Endothelial cell of umbilical vein (primary cell): ENCODE measurements around the gene EFNA5.

Experiments
- EZH2 ChIP-seq: IDR thresholded peaks from 2 replicates; pipeline ENCODE4 v1.6.1; 2012; ENCODE audit warnings: borderline replicate concordance, low read depth, mild to moderate bottlenecking, moderate library complexity, low read length, inconsistent platforms; ENCODE audit not compliant: severe bottlenecking
- JUN ChIP-seq: IDR thresholded peaks from 2 replicates; pipeline ENCODE4 v1.6.1; 2011; ENCODE audit warnings: borderline replicate concordance, low read depth; ENCODE audit not compliant: insufficient read length, insufficient read depth
- MAX ChIP-seq: IDR thresholded peaks from 2 replicates; pipeline ENCODE4 v1.6.1; 2011; ENCODE audit not compliant: insufficient read depth, insufficient read length
- TF ChIP-seq, protein P1 (sequence below), 2 donors: IDR thresholded peaks; 1 replicate in 1 of 2; 2 replicates in 1 of 2; pipeline ENCODE4 v1.5.1; 2011; ENCODE audit warnings: low read length in 2 of 2, mild to moderate bottlenecking in 2 of 2, moderate library complexity in 2 of 2, control low read depth in 1 of 2, inconsistent platforms in 1 of 2, low read depth in 1 of 2; ENCODE audit not compliant: insufficient read depth in 1 of 2; ENCODE audit errors: extremely low read depth in 1 of 2

GRCh38 chr5:107607671-107608345, 62.9 kb downstream of the EFNA5 start:
- TF ChIP-seq, protein P1, sequence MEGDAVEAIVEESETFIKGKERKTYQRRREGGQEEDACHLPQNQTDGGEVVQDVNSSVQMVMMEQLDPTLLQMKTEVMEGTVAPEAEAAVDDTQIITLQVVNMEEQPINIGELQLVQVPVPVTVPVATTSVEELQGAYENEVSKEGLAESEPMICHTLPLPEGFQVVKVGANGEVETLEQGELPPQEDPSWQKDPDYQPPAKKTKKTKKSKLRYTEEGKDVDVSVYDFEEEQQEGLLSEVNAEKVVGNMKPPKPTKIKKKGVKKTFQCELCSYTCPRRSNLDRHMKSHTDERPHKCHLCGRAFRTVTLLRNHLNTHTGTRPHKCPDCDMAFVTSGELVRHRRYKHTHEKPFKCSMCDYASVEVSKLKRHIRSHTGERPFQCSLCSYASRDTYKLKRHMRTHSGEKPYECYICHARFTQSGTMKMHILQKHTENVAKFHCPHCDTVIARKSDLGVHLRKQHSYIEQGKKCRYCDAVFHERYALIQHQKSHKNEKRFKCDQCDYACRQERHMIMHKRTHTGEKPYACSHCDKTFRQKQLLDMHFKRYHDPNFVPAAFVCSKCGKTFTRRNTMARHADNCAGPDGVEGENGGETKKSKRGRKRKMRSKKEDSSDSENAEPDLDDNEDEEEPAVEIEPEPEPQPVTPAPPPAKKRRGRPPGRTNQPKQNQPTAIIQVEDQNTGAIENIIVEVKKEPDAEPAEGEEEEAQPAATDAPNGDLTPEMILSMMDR (IDR thresholded peaks at IDR 0.05; ENCODE audit: extremely low read depth in 1 of 2, insufficient read depth in 1 of 2, low read depth in 1 of 2, low read length in 2 of 2): no peak
- no peak for TF ChIP-seq JUN
- TF ChIP-seq EZH2: no peak
- no peak for TF ChIP-seq MAX
